HepG2 (cell line): ENCODE data around the gene BSN. TPM values are rescaled to one million over a fixed set of nuclear protein-coding genes. Genes with fewer than 3 reads are reported as not detected.
A peak's percentile ranks its signal among the peaks of the same experiment; 100 is the strongest.

Source experiments
- ATAC-seq: fragments of 200-7000 bp; cut with Tn5 transposase; 3 replicates; pipeline ENCODE4 v1.9.1; 2020; ENCODE audit warnings: mild to moderate bottlenecking, moderate library complexity
- BruUV-seq: library from RNA; stranded (reverse); fragments of 400-500 nt; replicated peaks from 2 replicates; lab custom pipeline; 2021; lab: Mats Ljungman, UMichigan
- CTCF ChIA-PET: fragments of 300-600 bp; formaldehyde crosslinking; extraction: SDS; loops from one replicate; lab custom pipeline; 2021; ENCODE audit warnings: low total read pairs, inconsistent platforms, low intra/inter-chr PET ratio; lab: Yijun Ruan, JAX
- POLR2A ChIA-PET: fragments of 350-600 bp; sonication (Branson Sonifier 250); formaldehyde crosslinking; loops from one replicate; lab custom pipeline; 2020; ENCODE audit warnings: antibody characterized with exemption, inconsistent platforms; lab: Yijun Ruan, JAX
- DNase-seq: peaks from one replicate; pipeline ENCODE4 v3.0.0-alpha.2; 2015; ENCODE audit warnings: low spot score
- FAIRE-seq: peaks from 3 replicates; lab custom pipeline; 2011; peaks lifted over from hg19 to GRCh38; lab: Jason Lieb, UNC
- H2AFZ ChIP-seq: one replicate; pipeline ENCODE4 v1.6.1; 2011; ENCODE audit warnings: low read length, inconsistent platforms
- H3K27ac ChIP-seq: fragments of 300-600 bp; 3 replicates; pipeline ENCODE4 v1.8.0; 2011; ENCODE audit warnings: mixed run types, mild to moderate bottlenecking, mixed read lengths, low read length, inconsistent platforms; ENCODE audit not compliant: insufficient read depth; ENCODE audit errors: extremely low read length
- H3K27me3 ChIP-seq, 2 experiments: fragments of 200-600 bp in 1 of 2; 2 replicates in 1 of 2; 3 replicates in 1 of 2; pipeline versions ENCODE4 v1.6.0 to v1.8.0; 2011; ENCODE audit warnings: low read length in 2 of 2, mild to moderate bottlenecking in 2 of 2, moderate library complexity in 2 of 2, inconsistent platforms in 1 of 2; ENCODE audit not compliant: insufficient read depth in 2 of 2, control insufficient read depth in 1 of 2
- H3K36me3 ChIP-seq, 2 experiments: fragments of 200-600 bp in 1 of 2; replicated peaks in 1 of 2; 2 replicates in 1 of 2; 3 replicates in 1 of 2; pipeline versions ENCODE4 v1.5.1 to v1.8.0; 2011; ENCODE audit warnings: low read length in 2 of 2, inconsistent platforms in 1 of 2; ENCODE audit not compliant: insufficient read depth in 2 of 2, control insufficient read depth in 1 of 2
- H3K4me1 ChIP-seq: 2 replicates; pipeline ENCODE4 v1.5.1; 2012; ENCODE audit warnings: low read length, inconsistent platforms; ENCODE audit not compliant: insufficient read depth
- H3K4me2 ChIP-seq: 2 replicates; pipeline ENCODE4 v1.6.0; 2011; ENCODE audit warnings: low read depth, low read length, inconsistent platforms
- H3K4me3 ChIP-seq, 3 experiments: fragments of 200-600 bp in 1 of 3; sonication (generic), shearing (Covaris generic) in 1 of 3; replicated peaks in 1 of 3; 2 replicates each; pipeline ENCODE4 v1.5.1; 2011 to 2016; ENCODE audit warnings: low read length in 3 of 3, inconsistent platforms in 2 of 3, low read depth in 2 of 3, mild to moderate bottlenecking in 2 of 3, control low read depth in 1 of 3, mixed read lengths in 1 of 3; ENCODE audit not compliant: insufficient read depth in 1 of 3
- H3K79me2 ChIP-seq: one replicate; pipeline ENCODE4 v1.6.1; 2011; ENCODE audit warnings: low read length, inconsistent platforms; ENCODE audit not compliant: insufficient read depth
- H3K9ac ChIP-seq: 2 replicates; pipeline ENCODE4 v1.6.0; 2011; ENCODE audit warnings: mild to moderate bottlenecking, low read depth, low read length, inconsistent platforms; ENCODE audit not compliant: insufficient read depth
- H3K9me3 ChIP-seq: 2 replicates; pipeline ENCODE4 v1.5.1; 2012; ENCODE audit warnings: mild to moderate bottlenecking, low read length
- H4K20me1 ChIP-seq: 2 replicates; pipeline ENCODE4 v1.6.0; 2011; ENCODE audit warnings: inconsistent platforms, mild to moderate bottlenecking, low read length, moderate library complexity; ENCODE audit not compliant: insufficient read depth
- ARNTL ChIP-seq: sonication (generic); formaldehyde crosslinking; IDR thresholded peaks from 2 replicates; pipeline ENCODE4 v1.4.0; 2020; ENCODE audit warnings: mild to moderate bottlenecking, missing genetic modification reagents
- CBX2 ChIP-seq, 2 experiments: fragments of 200-600 bp in 1 of 2; sonication (generic); formaldehyde crosslinking in 1 of 2; IDR thresholded peaks; 2 replicates each; pipeline versions ENCODE4 v1.7.0 to v1.8.1; 2018 to 2022; ENCODE audit warnings: low read depth in 2 of 2, low read length in 1 of 2, mild to moderate bottlenecking in 1 of 2, missing genetic modification reagents in 1 of 2
- CEBPB ChIP-seq: IDR thresholded peaks from 2 replicates; pipeline ENCODE4 v1.6.1; 2011; ENCODE audit warnings: low read depth, low read length, improper control_type of control experiment, borderline replicate concordance
- FOXM1 ChIP-seq: sonication (generic); formaldehyde crosslinking; IDR thresholded peaks from 2 replicates; pipeline ENCODE4 v1.5.0; 2020; ENCODE audit warnings: missing genetic modification reagents
- GTF2F1 ChIP-seq: fragments of 150-350 bp; IDR thresholded peaks from 2 replicates; pipeline ENCODE4 v1.6.1; 2014; ENCODE audit warnings: low read length
- KDM2A ChIP-seq: sonication (generic); formaldehyde crosslinking; IDR thresholded peaks from 2 replicates; pipeline ENCODE4 v1.4.0; 2020; ENCODE audit warnings: low read depth, missing genetic modification reagents, borderline replicate concordance
- MED13 ChIP-seq: sonication (generic); formaldehyde crosslinking; IDR thresholded peaks from 2 replicates; pipeline ENCODE4 v1.5.0; 2020; ENCODE audit warnings: missing genetic modification reagents
- NR1H2 ChIP-seq: sonication (generic); formaldehyde crosslinking; IDR thresholded peaks from 2 replicates; pipeline ENCODE4 v1.8.1; 2022; ENCODE audit warnings: low read depth, missing genetic modification reagents, borderline replicate concordance
- PCBP2 ChIP-seq: fragments of 200-400 bp; formaldehyde crosslinking; optimal IDR thresholded peaks from 2 replicates; pipeline ENCODE3; 2018; ENCODE audit warnings: low read length, low read depth; ENCODE audit not compliant: poor library complexity, severe bottlenecking
- RCOR2 ChIP-seq: IDR thresholded peaks from 2 replicates; pipeline ENCODE4 v1.6.1; 2016; ENCODE audit warnings: missing biosample characterization, missing genetic modification reagents
- RFX3 ChIP-seq: IDR thresholded peaks from 2 replicates; pipeline ENCODE4 v1.6.1; 2016; ENCODE audit warnings: missing biosample characterization, missing genetic modification reagents
- ZNF678 ChIP-seq: sonication (generic); formaldehyde crosslinking; IDR thresholded peaks from 2 replicates; pipeline ENCODE4 v1.4.0; 2020; ENCODE audit warnings: mild to moderate bottlenecking, missing genetic modification reagents
- WGBS: methylation state at CpG from one replicate; pipeline ENCODE4 v1.1.6; 2017; ENCODE audit warnings: low lambda C conversion rate; 5-methylcytosine and 5-hydroxymethylcytosine counted together
- in situ Hi-C: cut with HindIII; loops from 2 replicates; pipeline ENCODE4 v1.10.0; 2017; ENCODE audit warnings: low pct_unique_long_range_greater_than_20kb; ENCODE audit not compliant: extremely low pct_ligation_motif_present
- intact Hi-C: fragments of 100-400 bp; cut with micrococcal nuclease; formaldehyde crosslinking; loops from one replicate; pipeline ENCODE4 v1.10.0; 2022; ENCODE audit not compliant: unreplicated experiment
- polyA plus RNA-seq, 8 experiments: library from polyadenylated mRNA; depleted of rRNA in 3 of 8; stranded (reverse) in 7 of 8; unstranded in 1 of 8; fragments of >200 nt; fragmentation: Illumina TruSeq in 4 of 8; extraction: Trizol in 4 of 8; gene quantifications; 2 replicates each; pipeline versions ENCODE4 v1.2.1 to v1.2.3, GENCODE V29; 2011 to 2016; ENCODE audit warnings: low read depth in 4 of 8, missing spikeins in 1 of 8, mixed read lengths in 1 of 8; ENCODE audit not compliant: insufficient read depth in 1 of 8
- total RNA-seq, 5 experiments: library from RNA; depleted of rRNA; stranded (reverse); fragments of >200 nt; fragmentation: Illumina TruSeq; extraction: Trizol; gene quantifications; 2 replicates each; pipeline ENCODE4 v1.2.3, GENCODE V29; 2016; ENCODE audit warnings: low read depth in 1 of 5
- TF ChIP-seq, protein P1 (sequence below): sonication (generic); formaldehyde crosslinking; IDR thresholded peaks from 2 replicates; pipeline ENCODE4 v1.4.0; 2020; ENCODE audit warnings: mild to moderate bottlenecking, missing genetic modification reagents, borderline replicate concordance

BSN gene
- total and polyA plus RNA-seq, 2 of the 13 experiments (the other 11 are each of a cell fraction or from before 2014, with no cell fraction given): 0.42 to 0.86 TPM

DNA sequence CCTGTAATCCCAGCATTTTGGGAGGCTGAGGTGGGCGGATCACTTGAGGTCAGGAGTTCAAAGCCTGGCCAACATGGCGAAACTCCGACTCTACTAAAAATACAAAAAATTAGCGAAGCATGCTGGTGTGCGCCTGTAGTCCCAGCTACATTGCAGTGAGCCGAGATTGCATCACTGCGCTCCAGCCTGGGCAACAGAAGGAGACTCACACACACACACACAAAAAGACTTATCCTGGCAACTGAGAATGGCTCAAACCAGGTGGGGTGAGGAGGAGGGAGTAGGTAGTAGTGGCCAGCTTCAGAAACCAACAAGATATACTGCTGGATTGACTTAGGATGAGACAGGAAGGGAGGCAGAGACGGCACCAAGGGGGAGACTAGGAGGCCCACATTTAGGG is 66.5 kb downstream of the BSN start:
- H3K4me1 ChIP-seq: peaks cover 7% of the 10 kb centered on the region; the same call in 1 of the 2 replicates
- H3K4me3 ChIP-seq: no peak overlapping the region
- H3K27ac ChIP-seq: no peak overlapping the region
- CTCF ChIA-PET: no interaction called here
- intact Hi-C loops (no loop called here), in situ Hi-C loops (no loop called here)
- BruUV-seq: no TSS peak
- no peak overlapping the region for H2AFZ ChIP-seq
- TF ChIP-seq NR1H2 (CRISPR knock-in tag): no peak
- peak; percentile 16; the same call in 1 of the 2 replicates for TF ChIP-seq CEBPB
- TF ChIP-seq KDM2A: no peak
- TF ChIP-seq MED13 (CRISPR knock-in tag): no peak
- TF ChIP-seq ARNTL (CRISPR knock-in tag): no peak
- H3K4me2 ChIP-seq: no peak overlapping the region
- 91% methylated on average over 8 of the region's 8 CpGs for WGBS
- no peaks in the 10 kb centered on the region for H3K79me2 ChIP-seq
- no peak for FAIRE-seq
- H4K20me1 ChIP-seq: no peaks in the 10 kb centered on the region
- no peak overlapping the region for H3K9ac ChIP-seq
- DNase-seq: no peak
- POLR2A ChIA-PET: no interaction called here
- no peaks in the 10 kb centered on the region for H3K27me3 ChIP-seq
- peaks cover 0 to 8% of the 10 kb centered on the region in 2 experiments; a peak in 1 of 5 replicates for H3K36me3 ChIP-seq
- no peaks in the 10 kb centered on the region for H3K9me3 ChIP-seq
- ATAC-seq: no peak

DNA sequence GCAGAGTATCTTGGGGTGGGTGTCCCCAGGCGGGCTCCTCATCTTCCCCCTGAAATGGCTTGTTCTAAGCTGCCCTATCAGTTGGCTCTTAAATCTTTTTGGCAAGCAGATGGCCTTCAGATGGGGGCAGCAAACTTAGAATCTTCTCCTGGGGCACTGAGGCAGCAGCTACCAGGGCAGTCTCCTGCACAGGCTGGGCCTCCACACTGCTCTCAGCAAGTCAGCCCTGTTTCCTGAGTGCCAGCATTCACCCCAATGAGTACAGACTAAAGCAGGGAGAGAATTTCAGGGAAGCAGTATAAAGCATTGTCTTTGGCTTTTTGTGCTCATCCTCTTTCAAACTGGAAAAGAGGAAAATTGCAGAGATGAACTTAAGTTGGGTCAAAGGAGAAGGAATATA is 68.8 kb downstream of the BSN start:
- Histone ChIP-seq H3K27me3 (no peaks in the 10 kb centered on the region), H3K4me3 (no peak overlapping the region), H2AFZ (no peak overlapping the region), H3K27ac (no peak overlapping the region), H4K20me1 (no peaks in the 10 kb centered on the region), H3K4me1 (no peaks in the 10 kb centered on the region), H3K4me2 (no peak overlapping the region), H3K79me2 (no peaks in the 10 kb centered on the region), H3K36me3 (peaks cover 0 to 8% of the 10 kb centered on the region in 2 experiments; a peak in 1 of 5 replicates), H3K9ac (no peak overlapping the region), H3K9me3 (no peaks in the 10 kb centered on the region)
- ChIA-PET CTCF (no interaction called here), POLR2A (no interaction called here)
- in situ Hi-C loops: no loop called here
- intact Hi-C loops: no loop called here
- FAIRE-seq: no peak
- no TSS peak for BruUV-seq
- DNase-seq: no peak
- ATAC-seq: no peak
- 60% methylated on average over 1 of the region's 1 CpG for WGBS
- TF ChIP-seq, protein P1, sequence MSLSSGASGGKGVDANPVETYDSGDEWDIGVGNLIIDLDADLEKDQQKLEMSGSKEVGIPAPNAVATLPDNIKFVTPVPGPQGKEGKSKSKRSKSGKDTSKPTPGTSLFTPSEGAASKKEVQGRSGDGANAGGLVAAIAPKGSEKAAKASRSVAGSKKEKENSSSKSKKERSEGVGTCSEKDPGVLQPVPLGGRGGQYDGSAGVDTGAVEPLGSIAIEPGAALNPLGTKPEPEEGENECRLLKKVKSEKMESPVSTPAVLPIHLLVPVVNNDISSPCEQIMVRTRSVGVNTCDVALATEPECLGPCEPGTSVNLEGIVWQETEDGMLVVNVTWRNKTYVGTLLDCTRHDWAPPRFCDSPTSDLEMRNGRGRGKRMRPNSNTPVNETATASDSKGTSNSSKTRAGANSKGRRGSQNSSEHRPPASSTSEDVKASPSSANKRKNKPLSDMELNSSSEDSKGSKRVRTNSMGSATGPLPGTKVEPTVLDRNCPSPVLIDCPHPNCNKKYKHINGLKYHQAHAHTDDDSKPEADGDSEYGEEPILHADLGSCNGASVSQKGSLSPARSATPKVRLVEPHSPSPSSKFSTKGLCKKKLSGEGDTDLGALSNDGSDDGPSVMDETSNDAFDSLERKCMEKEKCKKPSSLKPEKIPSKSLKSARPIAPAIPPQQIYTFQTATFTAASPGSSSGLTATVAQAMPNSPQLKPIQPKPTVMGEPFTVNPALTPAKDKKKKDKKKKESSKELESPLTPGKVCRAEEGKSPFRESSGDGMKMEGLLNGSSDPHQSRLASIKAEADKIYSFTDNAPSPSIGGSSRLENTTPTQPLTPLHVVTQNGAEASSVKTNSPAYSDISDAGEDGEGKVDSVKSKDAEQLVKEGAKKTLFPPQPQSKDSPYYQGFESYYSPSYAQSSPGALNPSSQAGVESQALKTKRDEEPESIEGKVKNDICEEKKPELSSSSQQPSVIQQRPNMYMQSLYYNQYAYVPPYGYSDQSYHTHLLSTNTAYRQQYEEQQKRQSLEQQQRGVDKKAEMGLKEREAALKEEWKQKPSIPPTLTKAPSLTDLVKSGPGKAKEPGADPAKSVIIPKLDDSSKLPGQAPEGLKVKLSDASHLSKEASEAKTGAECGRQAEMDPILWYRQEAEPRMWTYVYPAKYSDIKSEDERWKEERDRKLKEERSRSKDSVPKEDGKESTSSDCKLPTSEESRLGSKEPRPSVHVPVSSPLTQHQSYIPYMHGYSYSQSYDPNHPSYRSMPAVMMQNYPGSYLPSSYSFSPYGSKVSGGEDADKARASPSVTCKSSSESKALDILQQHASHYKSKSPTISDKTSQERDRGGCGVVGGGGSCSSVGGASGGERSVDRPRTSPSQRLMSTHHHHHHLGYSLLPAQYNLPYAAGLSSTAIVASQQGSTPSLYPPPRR (CRISPR knock-in tag): no peak
- TF ChIP-seq CBX2 (IDR thresholded peaks at IDR 0.05; ENCODE audit: low read depth, low read length) (no peak), CBX2 (CRISPR knock-in tag; IDR thresholded peaks at IDR 0.05; ENCODE audit: low read depth) (no peak), FOXM1 (CRISPR knock-in tag) (no peak), NR1H2 (CRISPR knock-in tag) (no peak), RCOR2 (no peak), GTF2F1 (no peak), PCBP2 (no peak), RFX3 (CRISPR knock-in tag) (no peak), ZNF678 (no peak)
